CD4-positive, alpha-beta T cell treated with Interleukin-4 for 1 hour (primary cell): Measurements from ENCODE around the gene OTULIN.
A peak's percentile ranks its signal among the peaks of the same experiment; 100 is the strongest.

ENCODE experiments used
- DNase-seq, 2 donors: peaks; one replicate each; pipeline ENCODE4 v3.0.0-alpha.2; 2020 to 2022

OTULIN gene

GRCh38 chr5:14699807-14700400, 35.4 kb downstream of the OTULIN start:
- no peak for DNase-seq

GRCh38 chr5:14700478-14701436, 36.2 kb downstream of the OTULIN start:
- DNase-seq, result peak in 1 of 2 donors; percentile 41

GRCh38 chr5:14701556-14701955, 37.0 kb downstream of the OTULIN start:
- DNase-seq, result no peak

GRCh38 chr5:14702238-14702839, 37.8 kb downstream of the OTULIN start:
- DNase-seq, result no peak

GRCh38 chr5:14705556-14705955, 41.0 kb downstream of the OTULIN start:
- no peak for DNase-seq

GRCh38 chr5:14706615-14707021, 42.1 kb downstream of the OTULIN start:
- peak; percentile 48 to 75 for DNase-seq

GRCh38 chr5:14707811-14708390, 43.4 kb downstream of the OTULIN start:
- no peak for DNase-seq

- no peak for DNase-seq
These were observed 44.0 kb downstream of the OTULIN start for GRCh38 chr5:14708551-14708950.

- DNase-seq, result no peak
These were observed 45.9 kb downstream of the OTULIN start for GRCh38 chr5:14710313-14710994.

GRCh38 chr5:14712131-14712530, 47.6 kb downstream of the OTULIN start:
- no peak for DNase-seq

- DNase-seq, result no peak
These were observed 48.1 kb downstream of the OTULIN start for GRCh38 chr5:14712666-14713065.

GRCh38 chr5:14713476-14714390, 49.2 kb downstream of the OTULIN start:
- no peak for DNase-seq

- DNase-seq, result no peak
These were observed 50.2 kb downstream of the OTULIN start for GRCh38 chr5:14714706-14715105.

GRCh38 chr5:14715481-14715880, 51.0 kb downstream of the OTULIN start:
- DNase-seq, result no peak

- DNase-seq, result no peak
These were observed 52.5 kb downstream of the OTULIN start for GRCh38 chr5:14716755-14717752.

- no peak for DNase-seq
These were observed 54.3 kb downstream of the OTULIN start for GRCh38 chr5:14718778-14719177.

- no peak for DNase-seq
These were observed 55.9 kb downstream of the OTULIN start for GRCh38 chr5:14720236-14720923.

GRCh38 chr5:14721990-14722656, 57.6 kb downstream of the OTULIN start:
- no peak for DNase-seq

- DNase-seq, result no peak
These were observed 58.4 kb downstream of the OTULIN start for GRCh38 chr5:14722923-14723322.
